LNCaP clone FGC (cell line): ENCODE measurements around the gene NLRP11.

ENCODE experiments used
- DNase-seq: peaks from one replicate; pipeline ENCODE4 v3.0.0-alpha.2; 2011; ENCODE audit warnings: low read depth
- H3K4me3 ChIP-seq: 2 replicates; pipeline ENCODE4 v1.5.1; 2011; ENCODE audit warnings: mild to moderate bottlenecking, low read depth, low read length, control low read depth
- TF ChIP-seq, protein P1 (sequence below): IDR thresholded peaks from 2 replicates; pipeline ENCODE4 v1.5.1; 2012; ENCODE audit warnings: mild to moderate bottlenecking; ENCODE audit not compliant: control insufficient read depth, insufficient read depth; ENCODE audit errors: extremely low read depth

The NLRP11 gene

DNA sequence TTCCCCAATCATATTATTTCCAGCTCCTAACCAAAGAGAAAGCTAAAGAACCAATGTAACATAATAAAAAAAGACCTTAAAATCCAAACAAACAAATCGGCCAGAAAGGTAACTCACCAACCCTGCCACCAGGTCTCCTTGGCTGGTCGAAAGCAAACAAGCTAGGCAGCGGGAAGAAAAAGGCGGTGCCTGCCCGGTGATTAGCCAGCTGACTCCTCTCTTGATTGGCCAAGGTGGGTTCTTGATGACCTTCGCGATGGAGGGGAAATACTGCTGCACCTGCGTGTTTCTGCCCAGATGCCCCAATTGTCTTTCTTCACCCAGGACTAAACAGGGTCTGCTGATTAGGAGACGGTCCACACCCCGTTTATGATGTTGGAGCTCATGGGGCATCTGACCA lies at the start of gene NLRP11:
Gene NLRP11, minus strand, starts transcription at position 154 of the 400 bp plus-strand sequence. CDS start 13,825 bp downstream, outside the sequence.
- H3K4me3 ChIP-seq = no peak within 1 kb of the TSS
- DNase-seq = no peak
- TF ChIP-seq, protein P1, sequence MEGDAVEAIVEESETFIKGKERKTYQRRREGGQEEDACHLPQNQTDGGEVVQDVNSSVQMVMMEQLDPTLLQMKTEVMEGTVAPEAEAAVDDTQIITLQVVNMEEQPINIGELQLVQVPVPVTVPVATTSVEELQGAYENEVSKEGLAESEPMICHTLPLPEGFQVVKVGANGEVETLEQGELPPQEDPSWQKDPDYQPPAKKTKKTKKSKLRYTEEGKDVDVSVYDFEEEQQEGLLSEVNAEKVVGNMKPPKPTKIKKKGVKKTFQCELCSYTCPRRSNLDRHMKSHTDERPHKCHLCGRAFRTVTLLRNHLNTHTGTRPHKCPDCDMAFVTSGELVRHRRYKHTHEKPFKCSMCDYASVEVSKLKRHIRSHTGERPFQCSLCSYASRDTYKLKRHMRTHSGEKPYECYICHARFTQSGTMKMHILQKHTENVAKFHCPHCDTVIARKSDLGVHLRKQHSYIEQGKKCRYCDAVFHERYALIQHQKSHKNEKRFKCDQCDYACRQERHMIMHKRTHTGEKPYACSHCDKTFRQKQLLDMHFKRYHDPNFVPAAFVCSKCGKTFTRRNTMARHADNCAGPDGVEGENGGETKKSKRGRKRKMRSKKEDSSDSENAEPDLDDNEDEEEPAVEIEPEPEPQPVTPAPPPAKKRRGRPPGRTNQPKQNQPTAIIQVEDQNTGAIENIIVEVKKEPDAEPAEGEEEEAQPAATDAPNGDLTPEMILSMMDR = no peak

DNA sequence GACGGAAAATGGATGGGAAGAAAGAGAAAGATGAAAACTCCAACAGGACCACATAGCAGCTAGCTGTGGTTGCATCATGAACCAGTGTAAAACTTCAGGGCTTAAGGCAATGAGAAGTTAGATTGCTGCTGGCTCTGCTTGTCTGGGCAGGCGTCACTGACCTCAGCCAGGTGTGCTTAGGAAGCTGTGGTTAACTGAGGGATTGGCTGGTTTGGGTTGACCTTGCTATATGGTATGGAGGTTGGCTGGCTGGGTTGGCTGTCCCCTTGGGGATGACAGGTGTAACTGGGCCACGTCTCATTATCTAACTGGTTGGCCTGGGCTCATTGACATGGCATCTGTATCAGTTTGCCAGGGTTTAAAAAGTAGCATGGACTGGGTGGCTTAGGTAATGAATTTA lies 45.4 kb upstream of the NLRP11 start:
- H3K4me3 ChIP-seq = no peak overlapping the region
- TF ChIP-seq, protein P1 = no peak
- DNase-seq = no peak

DNA sequence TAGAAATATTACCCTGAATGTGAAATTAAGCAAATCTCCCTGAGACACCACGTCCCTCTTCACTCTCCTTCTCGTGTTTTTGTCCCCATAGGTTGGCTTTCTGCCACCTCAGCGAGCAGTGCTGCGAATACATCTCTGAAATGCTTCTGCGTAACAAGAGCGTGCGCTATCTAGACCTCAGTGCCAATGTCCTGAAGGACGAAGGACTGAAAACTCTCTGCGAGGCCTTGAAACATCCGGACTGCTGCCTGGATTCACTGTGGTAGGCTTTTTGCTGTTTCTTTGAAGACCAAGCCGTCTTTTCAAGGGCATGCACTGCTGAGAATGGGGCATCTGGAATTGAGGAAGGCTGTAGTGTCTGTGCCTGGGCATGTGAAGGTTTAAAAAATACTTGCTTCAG lies 38.9 kb upstream of the NLRP11 start:
- no peak for DNase-seq
- H3K4me3 ChIP-seq = no peak overlapping the region
- TF ChIP-seq, protein P1 = no peak

DNA sequence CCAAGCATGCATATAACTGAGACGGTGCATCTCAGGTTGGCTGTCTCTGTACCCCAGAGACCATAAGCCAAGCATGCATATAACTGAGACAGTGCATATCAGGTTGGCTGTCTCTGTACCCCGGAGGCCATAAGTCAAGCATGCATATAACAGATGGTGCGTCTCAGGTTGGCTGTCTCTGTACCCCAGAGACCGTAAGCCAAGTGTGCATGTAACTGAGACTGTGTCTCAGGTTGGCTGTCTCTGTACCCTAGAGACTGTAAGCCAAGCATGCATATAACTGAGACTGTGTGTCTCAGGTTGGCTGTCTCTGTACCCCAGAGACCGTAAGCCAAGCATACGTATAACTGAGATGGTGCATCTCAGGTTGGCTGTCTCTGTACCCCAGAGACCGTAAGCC lies 35.3 kb upstream of the NLRP11 start:
- DNase-seq = no peak
- TF ChIP-seq, protein P1 = no peak

DNA sequence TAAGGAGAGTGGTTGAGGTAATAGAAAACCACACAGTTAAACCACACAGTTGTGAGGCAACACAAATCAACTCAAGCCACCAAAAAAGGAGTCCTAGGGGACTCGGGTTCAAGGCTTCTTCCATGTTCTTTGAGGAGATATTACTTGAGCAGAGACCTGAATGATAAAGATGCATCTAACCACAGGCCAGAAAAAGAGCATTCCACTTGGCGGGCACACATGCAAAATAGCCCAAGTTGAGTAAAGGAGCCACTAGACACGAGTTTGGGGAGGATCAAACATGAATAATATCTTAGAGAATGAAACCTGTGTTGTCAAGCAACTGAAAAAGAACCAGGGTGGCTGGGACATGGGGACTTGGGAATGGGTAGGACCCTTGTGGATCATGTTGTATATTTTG lies 34.7 kb upstream of the NLRP11 start:
- no peak for DNase-seq
- H3K4me3 ChIP-seq = no peak overlapping the region
- TF ChIP-seq, protein P1 = no peak

More for the DNA sequence above, 35.3 kb upstream of the NLRP11 start:
- no peak overlapping the region for H3K4me3 ChIP-seq

DNA sequence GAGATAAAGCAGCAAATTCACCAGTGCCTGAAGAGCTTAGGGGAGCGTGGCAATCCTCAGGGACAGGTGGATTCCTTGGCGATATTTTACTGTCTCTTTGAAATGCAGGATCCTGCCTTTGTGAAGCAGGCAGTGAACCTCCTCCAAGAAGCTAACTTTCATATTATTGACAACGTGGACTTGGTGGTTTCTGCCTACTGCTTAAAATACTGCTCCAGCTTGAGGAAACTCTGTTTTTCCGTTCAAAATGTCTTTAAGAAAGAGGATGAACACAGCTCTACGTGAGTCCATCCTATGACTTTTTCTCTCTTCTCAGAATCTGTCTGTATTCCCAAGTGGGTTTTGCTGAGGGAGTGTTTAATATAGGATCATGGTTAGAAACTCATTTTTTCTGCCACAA lies 27.2 kb upstream of the NLRP11 start:
- no peak overlapping the region for H3K4me3 ChIP-seq

DNA sequence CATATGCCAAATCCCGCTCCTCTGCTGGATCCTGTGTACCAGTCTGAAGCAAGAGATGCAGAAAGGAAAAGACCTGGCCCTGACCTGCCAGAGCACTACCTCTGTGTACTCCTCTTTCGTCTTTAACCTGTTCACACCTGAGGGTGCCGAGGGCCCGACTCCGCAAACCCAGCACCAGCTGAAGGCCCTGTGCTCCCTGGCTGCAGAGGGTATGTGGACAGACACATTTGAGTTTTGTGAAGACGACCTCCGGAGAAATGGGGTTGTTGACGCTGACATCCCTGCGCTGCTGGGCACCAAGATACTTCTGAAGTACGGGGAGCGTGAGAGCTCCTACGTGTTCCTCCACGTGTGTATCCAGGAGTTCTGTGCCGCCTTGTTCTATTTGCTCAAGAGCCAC lies 26.6 kb upstream of the NLRP11 start:
- TF ChIP-seq, protein P1 = no peak

More for the DNA sequence above, 27.2 kb upstream of the NLRP11 start:
- DNase-seq = no peak
- TF ChIP-seq, protein P1 = no peak

More for the DNA sequence above, 26.6 kb upstream of the NLRP11 start:
- DNase-seq = no peak
- H3K4me3 ChIP-seq = no peak overlapping the region
